B cell (primary cell): ENCODE results near the gene LIMS2. TPM values are rescaled to one million over a fixed set of nuclear protein-coding genes. Genes with fewer than 3 reads are reported as not detected.
A peak's percentile ranks its signal among the peaks of the same experiment; 100 is the strongest.

ENCODE experiments used
- ATAC-seq: fragments of 200-7000 bp; cut with Tn5 transposase; one replicate; pipeline ENCODE4 v1.10.0; 2021; ENCODE audit warnings: low read depth, mild to moderate bottlenecking, moderate number of reproducible peaks, moderate library complexity
- CTCF ChIA-PET: fragments of 350-600 bp; sonication (Branson Sonifier 250); formaldehyde crosslinking; loops from one replicate; lab custom pipeline; 2021; ENCODE audit warnings: antibody characterized with exemption, inconsistent platforms; lab: Charles Lee
- POLR2A ChIA-PET: fragments of 350-600 bp; sonication (Branson Sonifier 250); formaldehyde crosslinking; loops from one replicate; lab custom pipeline; 2021; ENCODE audit warnings: antibody characterized with exemption; lab: Charles Lee
- DNase-seq: peaks from one replicate; pipeline ENCODE4 v3.0.0; 2013
- H2AFZ ChIP-seq: 2 replicates; pipeline ENCODE4 v1.6.1; 2012; ENCODE audit warnings: mild to moderate bottlenecking, low read depth, low read length; ENCODE audit not compliant: insufficient read depth, poor library complexity, severe bottlenecking
- H3K27ac ChIP-seq, 2 donors: 1 replicate in 1 of 2; 2 replicates in 1 of 2; pipeline ENCODE4 v1.5.1; 2012 to 2013; ENCODE audit warnings: low read length in 2 of 2, mild to moderate bottlenecking in 2 of 2, moderate library complexity in 1 of 2
- H3K27me3 ChIP-seq, 4 experiments: fragments of 200-600 bp in 1 of 4; sonication (generic) in 1 of 4; replicated peaks in 1 of 4; 1 replicate in 2 of 4; 2 replicates in 2 of 4; pipeline versions ENCODE4 v1.6.1 to v1.7.0; 2013 to 2016; ENCODE audit warnings: low read length in 3 of 4, mild to moderate bottlenecking in 2 of 4, mixed read lengths in 1 of 4, moderate library complexity in 1 of 4; ENCODE audit not compliant: insufficient read depth in 4 of 4, control insufficient read depth in 3 of 4; ENCODE audit errors: control extremely low read depth in 1 of 4
- H3K36me3 ChIP-seq, 2 experiments: replicated peaks in 1 of 2; 1 replicate in 1 of 2; 2 replicates in 1 of 2; pipeline versions ENCODE4 v1.6.1 to v1.7.1; 2013; ENCODE audit warnings: low read length in 1 of 2; ENCODE audit not compliant: insufficient read depth in 2 of 2, control insufficient read depth in 1 of 2; ENCODE audit errors: control extremely low read depth in 1 of 2, extremely low read depth in 1 of 2
- H3K4me1 ChIP-seq, 2 donors: fragments of 200-600 bp in 1 of 2; sonication (generic) in 1 of 2; 1 replicate in 1 of 2; 2 replicates in 1 of 2; pipeline versions ENCODE4 v1.5.1 to v1.6.1; 2013 to 2017; ENCODE audit warnings: low read length in 2 of 2; ENCODE audit not compliant: control insufficient read depth in 2 of 2, insufficient read depth in 2 of 2
- H3K4me2 ChIP-seq: replicated peaks from 2 replicates; pipeline ENCODE3; 2012; ENCODE audit warnings: mild to moderate bottlenecking, low read depth, low read length; ENCODE audit not compliant: poor library complexity, severe bottlenecking
- H3K4me3 ChIP-seq, 5 experiments: fragments of 200-600 bp in 1 of 5; sonication (generic) in 1 of 5; 1 replicate in 3 of 5; 2 replicates in 2 of 5; pipeline versions ENCODE4 v1.5.1 to v1.7.0; 2011 to 2016; ENCODE audit warnings: low read length in 4 of 5, mild to moderate bottlenecking in 4 of 5, low read depth in 2 of 5, control low read depth in 1 of 5, moderate library complexity in 1 of 5; ENCODE audit not compliant: insufficient read depth in 1 of 5; ENCODE audit errors: control extremely low read depth in 1 of 5, extremely low read depth in 1 of 5
- H3K79me2 ChIP-seq: fragments of 200-600 bp; sonication (generic); one replicate; pipeline ENCODE4 v1.6.0; 2016; ENCODE audit warnings: low read length; ENCODE audit not compliant: control insufficient read depth, insufficient read depth
- H3K9ac ChIP-seq: fragments of 200-600 bp; sonication (generic); 2 replicates; pipeline ENCODE4 v1.6.1; 2017; ENCODE audit warnings: mild to moderate bottlenecking, low read length, moderate library complexity
- H3K9me3 ChIP-seq, 3 donors: one replicate each; pipeline versions ENCODE4 v1.6.1 to v1.7.1; 2013; ENCODE audit warnings: low read length in 2 of 3; ENCODE audit not compliant: control insufficient read depth in 2 of 3, insufficient read depth in 1 of 3; ENCODE audit errors: control extremely low read depth in 1 of 3
- H4K20me1 ChIP-seq: 2 replicates; pipeline ENCODE4 v1.6.0; 2012; ENCODE audit warnings: mild to moderate bottlenecking, low read length; ENCODE audit not compliant: insufficient read depth, control insufficient read depth, poor library complexity, severe bottlenecking
- H3K27ac Mint-ChIP-seq: one replicate; pipeline ENCODE4 v1.8.0; 2021; ENCODE audit warnings: mixed read lengths
- H3K27me3 Mint-ChIP-seq: one replicate; pipeline ENCODE4 v1.8.0; 2021; ENCODE audit warnings: mixed read lengths
- H3K4me1 Mint-ChIP-seq: one replicate; pipeline ENCODE4 v1.8.0; 2021; ENCODE audit warnings: mixed read lengths
- H3K4me3 Mint-ChIP-seq: one replicate; pipeline ENCODE4 v1.8.0; 2021; ENCODE audit warnings: mixed read lengths
- H3K9me3 Mint-ChIP-seq: one replicate; pipeline ENCODE4 v1.8.0; 2022; ENCODE audit warnings: mixed read lengths; ENCODE audit not compliant: insufficient read depth
- EZH2 ChIP-seq: IDR thresholded peaks from 2 replicates; pipeline ENCODE4 v1.6.1; 2012; ENCODE audit warnings: borderline replicate concordance, low read depth, mild to moderate bottlenecking, moderate library complexity, low read length; ENCODE audit not compliant: insufficient read depth, poor library complexity, severe bottlenecking
- WGBS: methylation state at CpG from one replicate; pipeline ENCODE4 v1.1.5; 2013; ENCODE audit warnings: missing lambda C conversion rate; ENCODE audit not compliant: insufficient coverage; 5-methylcytosine and 5-hydroxymethylcytosine counted together
- intact Hi-C: fragments of 100-400 bp; cut with micrococcal nuclease; formaldehyde crosslinking; loops from one replicate; pipeline ENCODE4 v1.10.0; 2022
- polyA plus RNA-seq: library from polyadenylated mRNA; depleted of rRNA; stranded (reverse); fragments of >200 nt; gene quantifications from 2 replicates; pipeline ENCODE4 v1.2.3, GENCODE V29; 2012
- total RNA-seq, 2 donors: library from RNA; stranded (reverse); fragments of 120-200 nt in 1 of 2; gene quantifications; 1 replicate in 1 of 2; 2 replicates in 1 of 2; pipeline versions ENCODE4 v1.2.3 to v1.2.4, GENCODE V29; 2013 to 2022
- TF ChIP-seq, protein P1 (sequence below): fragments of 200-600 bp; IDR thresholded peaks from one replicate; pipeline ENCODE4 v1.8.0; 2022; ENCODE audit warnings: antibody characterized with exemption, mild to moderate bottlenecking

The LIMS2 gene
- total and polyA plus RNA-seq, 2 donors (not counting 1 experiment from before 2014, with no cell fraction given), result 6.7 to 32.2 TPM

DNA sequence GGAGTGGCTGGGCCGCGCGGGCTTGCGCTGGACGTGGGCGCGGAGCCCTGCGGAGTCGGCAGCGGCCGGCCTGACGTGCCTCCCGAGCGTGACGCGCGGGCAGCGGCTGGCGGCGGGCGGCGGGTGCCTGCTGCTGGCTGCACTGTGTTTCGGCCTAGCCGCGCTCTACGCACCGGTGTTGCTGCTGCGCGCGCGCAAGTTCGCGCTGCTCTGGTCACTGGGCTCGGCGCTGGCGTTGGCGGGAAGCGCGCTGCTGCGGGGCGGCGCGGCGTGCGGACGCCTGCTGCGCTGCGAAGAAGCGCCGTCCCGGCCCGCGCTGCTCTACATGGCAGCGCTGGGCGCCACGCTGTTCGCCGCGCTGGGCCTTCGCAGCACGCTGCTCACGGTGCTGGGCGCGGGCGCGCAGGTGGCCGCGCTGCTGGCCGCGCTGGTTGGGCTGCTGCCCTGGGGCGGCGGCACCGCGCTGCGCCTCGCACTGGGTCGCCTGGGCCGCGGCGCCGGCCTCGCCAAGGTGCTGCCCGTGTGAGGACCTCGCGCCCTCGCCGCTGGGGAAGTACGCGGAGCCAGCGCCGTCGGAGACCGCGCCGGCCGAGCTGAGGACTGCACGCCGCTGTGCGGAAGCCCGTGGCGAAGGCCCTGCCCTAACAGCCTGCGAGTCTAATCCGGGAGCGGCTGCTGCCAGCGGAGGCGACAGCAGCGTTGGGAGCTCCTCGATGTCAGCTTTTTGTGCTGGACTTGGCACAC lies 26.5 kb upstream of the LIMS2 start:
- peaks cover 29% of the 10 kb centered on the region in 2 donors for H3K4me1 ChIP-seq
- H3K79me2 ChIP-seq, result peaks cover 36% of the 10 kb centered on the region
- H3K9me3 Mint-ChIP-seq, result no peaks in the 10 kb centered on the region
- no peaks in the 10 kb centered on the region for H3K27me3 ChIP-seq
- peaks cover 35% of the 10 kb centered on the region for H3K4me1 Mint-ChIP-seq
- no peak for TF ChIP-seq EZH2
- TF ChIP-seq, protein P1, sequence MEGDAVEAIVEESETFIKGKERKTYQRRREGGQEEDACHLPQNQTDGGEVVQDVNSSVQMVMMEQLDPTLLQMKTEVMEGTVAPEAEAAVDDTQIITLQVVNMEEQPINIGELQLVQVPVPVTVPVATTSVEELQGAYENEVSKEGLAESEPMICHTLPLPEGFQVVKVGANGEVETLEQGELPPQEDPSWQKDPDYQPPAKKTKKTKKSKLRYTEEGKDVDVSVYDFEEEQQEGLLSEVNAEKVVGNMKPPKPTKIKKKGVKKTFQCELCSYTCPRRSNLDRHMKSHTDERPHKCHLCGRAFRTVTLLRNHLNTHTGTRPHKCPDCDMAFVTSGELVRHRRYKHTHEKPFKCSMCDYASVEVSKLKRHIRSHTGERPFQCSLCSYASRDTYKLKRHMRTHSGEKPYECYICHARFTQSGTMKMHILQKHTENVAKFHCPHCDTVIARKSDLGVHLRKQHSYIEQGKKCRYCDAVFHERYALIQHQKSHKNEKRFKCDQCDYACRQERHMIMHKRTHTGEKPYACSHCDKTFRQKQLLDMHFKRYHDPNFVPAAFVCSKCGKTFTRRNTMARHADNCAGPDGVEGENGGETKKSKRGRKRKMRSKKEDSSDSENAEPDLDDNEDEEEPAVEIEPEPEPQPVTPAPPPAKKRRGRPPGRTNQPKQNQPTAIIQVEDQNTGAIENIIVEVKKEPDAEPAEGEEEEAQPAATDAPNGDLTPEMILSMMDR, result peak; percentile 21
- no peaks in the 10 kb centered on the region for H3K27me3 Mint-ChIP-seq
- under 1% methylated on average over 108 of the region's 108 CpGs for WGBS
- DNase-seq (peak; percentile 91), ATAC-seq (peak; percentile 69)
- H3K27ac ChIP-seq, result peak overlapping the region; percentile 91 to 95
- peak overlapping the region; percentile 69 to 84 (median 77) for H3K4me3 ChIP-seq
- peaks cover 37% of the 10 kb centered on the region for H4K20me1 ChIP-seq
- peak overlapping the region; percentile 88 for H3K4me2 ChIP-seq
- H2AFZ ChIP-seq, result peak overlapping the region; percentile 82
- peaks cover 0 to 26% of the 10 kb centered on the region in 2 experiments for H3K36me3 ChIP-seq
- ChIA-PET CTCF (interaction anchor here (0.6 to 4.7 kb wide), 6 partner anchors 9 to 187 kb away, joined by 3 to 36 read pairs (median 4); partner anchors contain the start of gene WDR33), POLR2A (interaction anchor here (0.6 to 1.3 kb wide), 5 partner anchors 27 to 128 kb away, joined by 3 to 4 read pairs (median 4); partner anchors contain the start of gene LIMS2)
- peak overlapping the region; percentile 98 for H3K4me3 Mint-ChIP-seq
- peak overlapping the region; percentile 72 for H3K9ac ChIP-seq
- H3K27ac Mint-ChIP-seq, result peak overlapping the region; percentile 100
- intact Hi-C loops, result loop anchor here (1.0 to 10.0 kb wide), 11 partner anchors 47 to 617 kb away; partner anchors contain the start of genes IWS1, POLR2D, SAP130 and UGGT1
- no peaks in the 10 kb centered on the region for H3K9me3 ChIP-seq
